OCI-LY7 (cell line): ENCODE measurements around the gene IRF2BP2.

ENCODE experiments used
- CTCF ChIP-seq: fragments of 200-600 bp; sonication (generic); conservative IDR thresholded peaks from 2 replicates; pipeline ENCODE4 v1.5.1; 2014; ENCODE audit warnings: mild to moderate bottlenecking, antibody characterized with exemption, low read length, moderate library complexity, mixed read lengths
- EZH2phosphoT487 ChIP-seq: fragments of 200-600 bp; sonication (generic); IDR thresholded peaks from 2 replicates; pipeline ENCODE4 v1.6.1; 2018; ENCODE audit warnings: low read depth, borderline replicate concordance, mild to moderate bottlenecking, mixed run types, antibody characterized with exemption, low read length, moderate library complexity, mixed read lengths

DNA sequence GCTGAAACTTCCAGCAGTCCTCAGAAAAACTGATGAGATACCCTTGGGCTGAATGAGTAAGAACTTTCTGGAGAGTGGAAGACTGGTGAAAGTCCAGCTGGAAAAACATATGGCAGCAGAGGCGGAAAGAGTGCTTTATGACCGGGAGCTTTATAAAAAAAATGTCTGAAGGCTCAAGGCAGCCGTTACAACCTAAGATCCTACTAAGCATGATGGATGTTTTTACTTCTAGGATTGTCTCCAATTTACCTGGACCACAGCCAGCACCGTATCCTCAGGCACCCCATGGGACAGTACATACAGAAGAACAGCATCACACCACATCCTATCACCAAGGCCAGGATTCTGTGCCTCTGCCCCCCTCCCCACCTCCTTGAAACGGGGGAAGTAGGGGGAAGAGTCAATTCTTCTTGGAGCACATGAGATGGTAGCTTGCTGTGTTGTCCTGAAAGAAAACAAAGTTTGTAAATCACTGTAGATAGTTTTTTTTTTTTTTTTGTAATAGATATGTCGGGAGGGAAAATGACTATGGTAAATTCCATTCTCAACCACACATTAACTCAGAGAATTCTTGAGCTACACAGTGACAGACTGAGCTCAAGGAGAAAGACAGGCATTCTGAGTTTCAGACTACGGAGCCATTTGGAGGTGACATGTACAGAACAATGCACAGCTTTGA, 11.8 kb upstream of the IRF2BP2 start:
- TF ChIP-seq CTCF, result no peak
- no peak for TF ChIP-seq EZH2phosphoT487
